Central memory CD8-positive, alpha-beta T cell (primary cell): ENCODE measurements around the gene DRC1.

Experiments
- ATAC-seq: fragments of 150-1000 bp; cut with Tn5 transposase; replicated peaks from 2 replicates; pipeline ENCODE4 v1.10.0; 2022; ENCODE audit warnings: mild to moderate bottlenecking, moderate FRiP score, moderate number of reproducible peaks; ENCODE audit not compliant: poor library complexity, severe bottlenecking; ENCODE audit errors: extremely low read depth
- DNase-seq, 2 donors: peaks; one replicate each; pipeline ENCODE4 v3.0.0; 2021; ENCODE audit warnings: low spot score in 2 of 2
- H3K27ac Mint-ChIP-seq: one replicate; pipeline ENCODE4 v1.8.0; 2022; ENCODE audit warnings: low read depth, mild to moderate bottlenecking, moderate library complexity, mixed read lengths
- H3K27me3 Mint-ChIP-seq: one replicate; pipeline ENCODE4 v1.8.0; 2022; ENCODE audit warnings: mixed read lengths
- H3K36me3 Mint-ChIP-seq: one replicate; pipeline ENCODE4 v1.8.0; 2022; ENCODE audit warnings: mild to moderate bottlenecking, moderate library complexity, mixed read lengths; ENCODE audit not compliant: insufficient read depth
- H3K4me1 Mint-ChIP-seq: one replicate; pipeline ENCODE4 v1.8.0; 2022; ENCODE audit warnings: mixed read lengths
- H3K4me3 Mint-ChIP-seq: one replicate; pipeline ENCODE4 v1.8.0; 2022; ENCODE audit warnings: mild to moderate bottlenecking, moderate library complexity, mixed read lengths
- H3K9me3 Mint-ChIP-seq: one replicate; pipeline ENCODE4 v1.8.0; 2022; ENCODE audit warnings: mixed read lengths

Gene DRC1

GRCh38 chr2:26432859-26433258 lies 31.1 kb downstream of the DRC1 start:
- Mint-ChIP-seq H3K36me3 (no peaks in the 10 kb centered on the region), H3K4me1 (no peaks in the 10 kb centered on the region), H3K27ac (no peak overlapping the region), H3K4me3 (no peak overlapping the region), H3K9me3 (no peaks in the 10 kb centered on the region), H3K27me3 (peaks cover 27% of the 10 kb centered on the region)
- no peak for ATAC-seq
- no peak for DNase-seq

- no peaks in the 10 kb centered on the region for H3K4me1 Mint-ChIP-seq
- H3K9me3 Mint-ChIP-seq: no peaks in the 10 kb centered on the region
- H3K27me3 Mint-ChIP-seq: peaks cover 20% of the 10 kb centered on the region
- H3K36me3 Mint-ChIP-seq: no peaks in the 10 kb centered on the region
- no peak for ATAC-seq
- H3K27ac Mint-ChIP-seq: no peak overlapping the region
- no peak for DNase-seq
- no peak overlapping the region for H3K4me3 Mint-ChIP-seq
Measured at GRCh38 chr2:26435106-26435505, 33.4 kb downstream of the DRC1 start.

- Mint-ChIP-seq H3K36me3 (no peaks in the 10 kb centered on the region), H3K4me1 (no peaks in the 10 kb centered on the region), H3K9me3 (no peaks in the 10 kb centered on the region), H3K27ac (no peak overlapping the region), H3K4me3 (no peak overlapping the region), H3K27me3 (no peaks in the 10 kb centered on the region)
- no peak for DNase-seq
- no peak for ATAC-seq
Measured at GRCh38 chr2:26438526-26438925, 36.8 kb downstream of the DRC1 start.

- DNase-seq (no peak), ATAC-seq (no peak)
- no peak overlapping the region for H3K27ac Mint-ChIP-seq
- no peak overlapping the region for H3K4me3 Mint-ChIP-seq
- H3K4me1 Mint-ChIP-seq: no peaks in the 10 kb centered on the region
- no peaks in the 10 kb centered on the region for H3K9me3 Mint-ChIP-seq
- no peaks in the 10 kb centered on the region for H3K36me3 Mint-ChIP-seq
- no peaks in the 10 kb centered on the region for H3K27me3 Mint-ChIP-seq
Measured at GRCh38 chr2:26438926-26439325, 37.2 kb downstream of the DRC1 start.

- H3K9me3 Mint-ChIP-seq: no peaks in the 10 kb centered on the region
- H3K4me3 Mint-ChIP-seq: no peak overlapping the region
- no peaks in the 10 kb centered on the region for H3K36me3 Mint-ChIP-seq
- H3K27ac Mint-ChIP-seq: no peak overlapping the region
- no peaks in the 10 kb centered on the region for H3K27me3 Mint-ChIP-seq
- ATAC-seq: no peak
- H3K4me1 Mint-ChIP-seq: no peaks in the 10 kb centered on the region
- DNase-seq: no peak
Measured at GRCh38 chr2:26442301-26442700, 40.6 kb downstream of the DRC1 start.

- Mint-ChIP-seq H3K36me3 (no peaks in the 10 kb centered on the region), H3K27ac (no peak overlapping the region), H3K4me3 (no peak overlapping the region), H3K4me1 (no peaks in the 10 kb centered on the region), H3K9me3 (no peaks in the 10 kb centered on the region), H3K27me3 (no peaks in the 10 kb centered on the region)
- DNase-seq (no peak), ATAC-seq (no peak)
Measured at GRCh38 chr2:26442707-26443106, 41.0 kb downstream of the DRC1 start.

GRCh38 chr2:26444236-26444635 lies 42.5 kb downstream of the DRC1 start:
- Mint-ChIP-seq H3K4me1 (no peaks in the 10 kb centered on the region), H3K27ac (no peak overlapping the region), H3K4me3 (no peak overlapping the region), H3K27me3 (no peaks in the 10 kb centered on the region), H3K36me3 (no peaks in the 10 kb centered on the region), H3K9me3 (no peaks in the 10 kb centered on the region)
- no peak for DNase-seq
- no peak for ATAC-seq

GRCh38 chr2:26448651-26449050 lies 46.9 kb downstream of the DRC1 start:
- peaks cover 9% of the 10 kb centered on the region for H3K27me3 Mint-ChIP-seq
- ATAC-seq: no peak

GRCh38 chr2:26449278-26450030 lies 47.7 kb downstream of the DRC1 start:
- Mint-ChIP-seq H3K36me3 (no peaks in the 10 kb centered on the region), H3K4me3 (no peak overlapping the region), H3K27ac (no peak overlapping the region), H3K4me1 (no peaks in the 10 kb centered on the region), H3K9me3 (no peaks in the 10 kb centered on the region), H3K27me3 (peaks cover 9% of the 10 kb centered on the region)
- no peak for ATAC-seq
- no peak for DNase-seq

More at GRCh38 chr2:26448651-26449050, 46.9 kb downstream of the DRC1 start:
- Mint-ChIP-seq H3K4me3 (no peak overlapping the region), H3K27ac (no peak overlapping the region), H3K9me3 (no peaks in the 10 kb centered on the region), H3K4me1 (no peaks in the 10 kb centered on the region), H3K36me3 (no peaks in the 10 kb centered on the region)
- no peak for DNase-seq

GRCh38 chr2:26450031-26450635 lies 48.4 kb downstream of the DRC1 start:
- no peaks in the 10 kb centered on the region for H3K4me1 Mint-ChIP-seq
- no peak overlapping the region for H3K27ac Mint-ChIP-seq
- no peaks in the 10 kb centered on the region for H3K9me3 Mint-ChIP-seq
- ATAC-seq: no peak
- no peak for DNase-seq
- H3K27me3 Mint-ChIP-seq: peaks cover 9% of the 10 kb centered on the region
- no peak overlapping the region for H3K4me3 Mint-ChIP-seq
- peaks cover 1% of the 10 kb centered on the region for H3K36me3 Mint-ChIP-seq

GRCh38 chr2:26451700-26452099 lies 50.0 kb downstream of the DRC1 start:
- ATAC-seq (no peak), DNase-seq (no peak)
- Mint-ChIP-seq H3K36me3 (peaks cover 1% of the 10 kb centered on the region), H3K9me3 (no peaks in the 10 kb centered on the region), H3K27me3 (peaks cover 9% of the 10 kb centered on the region), H3K4me3 (no peak overlapping the region), H3K27ac (no peak overlapping the region), H3K4me1 (no peaks in the 10 kb centered on the region)

GRCh38 chr2:26453421-26454329 lies 52.0 kb downstream of the DRC1 start:
- Mint-ChIP-seq H3K9me3 (no peaks in the 10 kb centered on the region), H3K27ac (no peak overlapping the region), H3K4me3 (no peak overlapping the region), H3K4me1 (no peaks in the 10 kb centered on the region), H3K36me3 (peaks cover 1% of the 10 kb centered on the region), H3K27me3 (peaks cover 9% of the 10 kb centered on the region)
- ATAC-seq (no peak), DNase-seq (no peak)
